Measurements from ENCODE around the gene CARD10.

DNA sequence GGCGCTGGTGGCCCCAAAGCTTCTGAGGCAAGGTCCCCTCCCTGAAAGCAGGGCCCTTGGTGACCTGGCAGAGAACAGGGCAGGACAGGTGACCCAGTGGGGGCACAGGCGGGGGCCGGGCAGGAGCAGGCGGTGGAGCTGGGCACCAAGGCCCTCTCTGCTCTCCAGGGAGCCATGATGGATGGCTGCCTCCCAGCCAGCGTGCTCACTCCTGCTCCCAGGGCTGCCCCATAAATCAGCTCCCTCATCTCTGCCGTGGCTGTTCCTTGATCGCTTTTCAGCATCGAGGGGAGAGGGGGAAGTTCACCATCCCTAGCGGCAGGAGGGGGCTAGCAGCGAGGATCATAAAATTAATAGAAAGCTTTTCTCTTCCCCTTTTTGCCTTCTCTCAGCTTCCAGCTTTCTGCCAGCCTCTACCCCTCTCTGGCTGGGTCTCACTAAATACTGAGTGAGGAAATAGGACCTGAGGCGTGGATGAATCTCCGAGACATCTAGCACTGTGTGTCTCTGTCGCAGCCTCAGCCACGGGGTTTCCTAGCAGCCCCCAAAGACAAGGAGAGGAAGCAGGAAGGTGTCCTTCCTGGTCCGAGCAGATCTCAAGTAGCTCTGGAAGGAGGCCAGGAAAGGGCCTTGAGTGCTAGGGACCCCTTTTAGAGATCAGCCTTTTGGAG is 69.7 kb downstream of the CARD10 start:
- no peak for TF ChIP-seq FOSL1 (CRISPR knock-in tag; IDR thresholded peaks at IDR 0.05; ENCODE audit: borderline replicate concordance)
- TF ChIP-seq CEBPB (IDR thresholded peaks at IDR 0.05; ENCODE audit: borderline replicate concordance, low read depth, low read length): no peak
- no peak for TF ChIP-seq POLR2AphosphoS5 (IDR thresholded peaks at IDR 0.05; ENCODE audit: low read depth, low read length)
- no peak for TF ChIP-seq ZNF274 (CRISPR knock-in tag; IDR thresholded peaks at IDR 0.05)
- no peak for TF ChIP-seq ZMAT5 (CRISPR knock-in tag; IDR thresholded peaks at IDR 0.05; ENCODE audit: borderline replicate concordance, low read depth)
- TF ChIP-seq MYC (CRISPR knock-in tag; IDR thresholded peaks at IDR 0.05; ENCODE audit: borderline replicate concordance): no peak
- TF ChIP-seq TCF7L2 (IDR thresholded peaks at IDR 0.05; ENCODE audit: low read depth, low read length): no peak
- no peak for TF ChIP-seq POLR2A (IDR thresholded peaks at IDR 0.05; ENCODE audit: insufficient read depth in 1 of 2, low read depth in 2 of 2, low read length in 2 of 2)
- TF ChIP-seq MTA3 (CRISPR knock-in tag; IDR thresholded peaks at IDR 0.05): no peak
- TF ChIP-seq ATF3 (CRISPR knock-in tag; IDR thresholded peaks at IDR 0.05): no peak
- TF ChIP-seq, protein P1, sequence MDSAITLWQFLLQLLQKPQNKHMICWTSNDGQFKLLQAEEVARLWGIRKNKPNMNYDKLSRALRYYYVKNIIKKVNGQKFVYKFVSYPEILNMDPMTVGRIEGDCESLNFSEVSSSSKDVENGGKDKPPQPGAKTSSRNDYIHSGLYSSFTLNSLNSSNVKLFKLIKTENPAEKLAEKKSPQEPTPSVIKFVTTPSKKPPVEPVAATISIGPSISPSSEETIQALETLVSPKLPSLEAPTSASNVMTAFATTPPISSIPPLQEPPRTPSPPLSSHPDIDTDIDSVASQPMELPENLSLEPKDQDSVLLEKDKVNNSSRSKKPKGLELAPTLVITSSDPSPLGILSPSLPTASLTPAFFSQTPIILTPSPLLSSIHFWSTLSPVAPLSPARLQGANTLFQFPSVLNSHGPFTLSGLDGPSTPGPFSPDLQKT (CRISPR knock-in tag; IDR thresholded peaks at IDR 0.05; ENCODE audit: borderline replicate concordance): no peak
- no peak for TF ChIP-seq ARHGAP35 (CRISPR knock-in tag; IDR thresholded peaks at IDR 0.05; ENCODE audit: borderline replicate concordance)
- no peak for TF ChIP-seq KDM5A (IDR thresholded peaks at IDR 0.05; ENCODE audit: borderline replicate concordance, low read length)
- no peak for TF ChIP-seq ZNF678 (CRISPR knock-in tag; IDR thresholded peaks at IDR 0.05)

Measured in HepG2 (cell line).